GM21381 (cell line): ENCODE measurements around the gene ZNF207.
"Not testable (repeated sequence)": the region's sequence is repeated elsewhere in the genome, so short reads cannot be mapped to it uniquely, and the experiment has no call there.

Experiments used
- ATAC-seq: cut with Tn5 transposase; IDR thresholded peaks from one replicate; pipeline ENCODE4 v1.9.1; 2021; ENCODE audit warnings: mild to moderate bottlenecking, moderate library complexity; ENCODE audit not compliant: unreplicated experiment

Gene ZNF207

GRCh38 chr17:32349854-32350665 lies at the start of gene ZNF207:
Gene ZNF207 (plus strand): TSS chr17:32350157. CDS start chr17:32350286, 129 bp downstream.
- peak; percentile 94 for ATAC-seq

- ATAC-seq: no peak
These were observed 47.9 kb upstream of the ZNF207 start for GRCh38 chr17:32302037-32302436.

- no peak for ATAC-seq
These were observed 46.9 kb upstream of the ZNF207 start for GRCh38 chr17:32302860-32303649.

DNA sequence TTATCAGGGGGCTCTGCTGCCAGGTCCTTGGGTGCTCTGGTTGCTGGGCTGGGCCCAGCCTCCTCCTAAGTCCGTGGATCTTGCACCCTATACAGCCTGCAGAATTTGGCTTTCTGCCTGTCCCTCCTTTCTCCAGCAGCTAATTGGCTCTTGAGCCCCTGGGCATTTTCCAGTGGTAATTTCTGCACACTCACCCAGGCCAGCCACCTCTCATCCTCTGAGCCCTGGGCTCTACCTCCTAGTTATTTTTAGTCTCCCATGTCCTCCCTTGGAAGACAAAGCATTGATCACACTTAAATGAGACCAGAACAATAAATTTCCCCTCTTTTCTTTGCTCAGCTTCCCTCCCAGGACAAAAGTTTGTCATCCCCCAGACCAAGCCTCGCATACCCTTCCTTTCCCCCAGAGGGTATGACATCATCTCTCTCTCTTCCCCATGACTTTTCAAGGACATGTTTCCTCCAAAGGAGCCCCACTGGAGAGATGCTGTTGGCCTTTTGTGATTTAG lies 46.1 kb upstream of the ZNF207 start:
- ATAC-seq: no peak

GRCh38 chr17:32305049-32305448 lies 44.9 kb upstream of the ZNF207 start:
- ATAC-seq: no peak

- ATAC-seq: no peak
These were observed 42.3 kb upstream of the ZNF207 start for GRCh38 chr17:32307658-32308057.

DNA sequence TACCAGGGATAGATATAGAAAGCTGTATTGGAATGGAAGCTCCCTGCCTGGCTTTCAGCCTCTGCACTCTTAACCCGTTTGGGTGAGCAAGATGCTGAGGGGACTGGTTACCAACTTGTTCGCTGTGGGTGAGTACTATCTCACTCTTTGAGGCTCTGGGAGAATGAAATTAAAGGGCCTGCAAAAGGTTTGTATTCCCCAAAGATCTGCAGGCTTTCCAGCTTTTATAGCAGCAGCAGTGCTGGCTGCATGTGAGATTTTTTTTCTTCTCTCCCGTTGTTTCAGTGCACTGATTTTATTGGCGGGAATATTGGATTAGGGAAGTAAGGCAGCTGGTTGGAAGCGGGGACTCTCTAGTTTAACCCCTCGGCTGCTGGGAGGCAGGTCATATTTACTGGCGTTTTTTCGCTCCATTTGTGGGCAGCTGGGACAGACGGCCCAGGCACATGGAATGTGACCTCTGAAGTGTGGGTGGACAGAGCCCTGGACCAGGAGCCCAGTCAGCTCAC lies 38.9 kb upstream of the ZNF207 start:
- no peak for ATAC-seq

GRCh38 chr17:32314636-32315035 lies 35.3 kb upstream of the ZNF207 start:
- no peak for ATAC-seq

DNA sequence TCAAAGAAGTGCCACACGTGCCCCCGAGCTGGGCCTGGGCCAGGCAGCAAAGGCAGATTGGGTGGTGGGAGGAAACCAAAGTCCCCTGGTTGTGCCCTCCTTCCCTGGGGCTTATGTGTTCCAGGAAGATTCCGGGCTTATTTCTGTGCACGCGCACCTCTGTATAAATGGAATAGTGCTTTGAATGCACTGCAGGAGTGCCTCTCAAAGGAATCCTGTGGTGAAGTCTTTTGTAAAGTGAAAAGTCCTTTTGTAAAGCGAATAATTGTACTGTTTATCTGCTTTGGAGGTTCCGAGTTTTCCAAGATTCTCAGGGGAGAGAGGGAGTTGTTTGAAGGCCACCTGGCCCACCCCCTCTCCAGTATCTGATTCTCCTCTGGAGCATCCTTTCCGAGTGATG lies 34.8 kb upstream of the ZNF207 start:
- no peak for ATAC-seq

DNA sequence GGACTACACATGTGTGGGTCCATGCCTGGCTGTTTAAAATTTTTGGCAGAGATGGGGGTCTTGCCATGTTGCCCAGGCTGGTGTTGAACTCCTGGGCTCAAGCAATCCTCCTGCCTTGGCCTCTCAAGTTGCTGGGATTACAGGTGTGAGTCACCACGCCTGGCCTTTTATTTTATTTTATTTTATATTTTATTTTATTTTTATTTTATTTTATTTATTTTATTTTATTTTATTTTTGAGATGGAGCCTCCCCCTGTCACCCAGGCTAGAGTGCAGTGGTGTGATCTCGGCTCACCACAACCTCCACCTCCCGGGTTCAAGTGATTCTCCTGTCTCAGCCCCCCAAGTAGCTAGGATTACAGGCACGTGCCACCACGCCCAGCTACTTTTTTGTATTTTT lies 33.3 kb upstream of the ZNF207 start:
- not testable (repeated sequence) for ATAC-seq

- ATAC-seq: no peak
These were observed 32.6 kb upstream of the ZNF207 start for GRCh38 chr17:32317353-32317752.

DNA sequence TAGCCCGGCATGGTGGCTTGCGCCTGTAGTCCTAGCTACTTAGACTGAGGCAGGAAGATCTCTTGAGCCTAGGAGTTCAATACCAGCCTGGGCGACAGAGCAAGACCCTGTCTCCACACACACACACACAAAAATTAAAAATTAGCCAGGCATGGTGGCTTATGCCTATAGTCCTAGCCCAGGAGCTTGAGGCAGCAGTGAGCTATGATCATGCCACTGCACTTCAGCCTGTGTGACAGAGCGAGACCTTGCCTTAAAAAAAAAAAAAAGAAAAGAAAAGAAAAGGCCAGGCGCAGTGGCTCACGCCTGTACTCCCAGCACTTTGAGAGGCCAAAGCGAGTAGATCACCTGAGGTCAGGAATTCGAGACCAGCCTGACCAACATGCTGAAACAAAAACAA lies 31.9 kb upstream of the ZNF207 start:
- no peak for ATAC-seq

DNA sequence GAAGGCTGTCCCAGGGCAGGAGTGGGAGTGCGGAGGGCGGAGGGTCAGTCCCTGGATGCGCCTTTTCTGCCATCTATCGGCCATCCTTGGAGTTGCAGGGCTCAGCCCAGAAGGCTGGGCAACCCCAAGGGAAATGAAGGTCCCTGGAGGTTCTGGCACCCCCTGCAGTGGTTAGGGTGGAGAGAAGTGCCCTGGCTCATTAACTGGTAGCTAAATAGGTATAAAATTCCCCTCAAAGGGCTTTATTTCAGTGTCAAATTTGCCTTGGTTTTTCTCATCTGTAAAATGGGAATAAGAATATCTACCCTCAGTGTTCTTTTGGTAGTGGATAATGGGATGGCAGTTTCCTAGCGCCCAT lies 30.4 kb upstream of the ZNF207 start:
- peak; percentile 58 for ATAC-seq

DNA sequence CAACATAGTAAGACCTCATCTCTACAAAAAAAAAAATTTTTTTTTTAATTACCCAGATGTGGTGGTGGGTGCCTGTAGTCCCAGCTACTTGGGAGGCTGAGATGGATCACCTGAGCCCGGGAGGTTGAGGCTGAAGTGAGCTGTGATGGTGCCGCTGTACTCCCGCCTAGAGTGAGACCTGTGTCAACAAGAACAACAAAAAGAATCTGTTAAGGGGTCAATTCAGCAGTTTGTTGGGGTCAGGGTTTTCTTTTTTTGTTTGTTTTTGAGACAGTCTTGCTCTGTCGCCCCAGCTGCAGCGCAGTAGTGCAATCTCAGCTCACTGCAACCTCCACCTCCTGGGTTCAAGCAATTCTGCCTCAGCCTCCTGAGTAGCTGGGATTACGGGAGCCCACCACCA lies 29.9 kb upstream of the ZNF207 start:
- not testable (repeated sequence) for ATAC-seq

- no peak for ATAC-seq
These were observed 29.1 kb upstream of the ZNF207 start for GRCh38 chr17:32320847-32321246.

DNA sequence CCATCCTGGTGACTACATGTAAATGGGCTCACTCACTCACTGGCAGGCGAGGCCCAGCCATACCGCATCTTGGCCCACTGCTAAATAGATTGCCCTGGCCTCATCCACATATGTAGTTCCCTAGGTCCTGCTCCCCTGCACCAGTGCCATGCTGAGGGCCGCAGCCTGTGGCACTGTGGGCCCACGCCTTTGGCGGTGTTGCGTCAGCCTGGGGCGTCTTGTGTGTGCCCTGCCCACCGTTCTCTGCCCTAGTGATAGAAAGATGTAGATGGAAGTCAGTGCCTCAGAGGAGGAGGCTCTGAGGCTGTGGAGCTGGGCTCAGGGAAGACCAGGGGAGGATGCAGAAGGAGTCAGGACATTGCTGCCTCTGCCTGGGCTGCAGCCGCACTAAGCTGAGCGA lies 26.9 kb upstream of the ZNF207 start:
- no peak for ATAC-seq

GRCh38 chr17:32323811-32324491 lies 26.0 kb upstream of the ZNF207 start:
- no peak for ATAC-seq

GRCh38 chr17:32327911-32328310 lies 22.0 kb upstream of the ZNF207 start:
- ATAC-seq: no peak

- no peak for ATAC-seq
These were observed 19.8 kb upstream of the ZNF207 start for GRCh38 chr17:32330147-32330546.

DNA sequence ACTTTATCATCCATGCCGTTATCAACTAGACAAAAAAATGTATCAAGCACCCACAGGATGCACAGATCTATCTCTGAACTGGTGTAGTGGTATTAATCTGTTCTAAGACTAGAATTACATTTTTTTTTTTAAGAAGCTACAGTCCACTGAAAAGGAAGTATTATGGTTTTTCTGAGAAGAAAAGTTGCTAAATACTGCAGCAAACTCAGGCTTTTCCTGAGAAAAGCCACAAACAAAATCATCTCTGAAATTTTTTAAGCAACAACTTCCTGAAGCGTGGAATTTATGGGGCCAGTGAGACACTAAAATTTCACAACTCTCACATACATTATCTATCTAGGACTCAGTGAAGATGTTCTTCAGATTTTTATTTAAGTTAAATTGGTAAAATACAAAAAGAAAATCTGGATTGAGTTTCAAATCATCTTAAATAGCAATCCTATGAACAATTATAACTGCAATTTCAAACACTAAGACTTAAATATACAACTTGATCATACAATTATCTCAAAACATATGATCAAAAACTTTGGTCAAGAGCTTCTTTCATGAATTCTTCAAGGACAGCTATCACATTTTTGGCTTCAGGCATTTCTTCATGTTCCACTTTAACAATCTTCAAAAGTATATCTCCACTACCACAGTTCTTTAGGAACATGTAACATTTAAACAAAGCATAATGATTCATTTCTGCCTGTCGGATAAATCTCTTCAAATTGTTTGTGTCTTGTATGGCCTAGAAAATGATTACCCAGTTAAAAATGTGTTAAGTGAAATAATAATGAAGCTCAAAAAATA lies 18.5 kb upstream of the ZNF207 start:
- ATAC-seq: no peak
